A673 (cell line): Measurements from ENCODE around the gene MITF.

Experiments used
- EZH2 ChIP-seq: fragments of 200-600 bp; sonication (generic); IDR thresholded peaks from 2 replicates; pipeline ENCODE4 v1.6.1; 2017; ENCODE audit warnings: borderline replicate concordance, low read depth, mild to moderate bottlenecking, mixed read lengths, antibody characterized with exemption, low read length; ENCODE audit not compliant: poor library complexity, severe bottlenecking
- TF ChIP-seq, protein P1 (sequence below): fragments of 300-800, 200-600 bp; sonication (generic); conservative IDR thresholded peaks from 2 replicates; pipeline ENCODE4 v1.5.1; 2017; ENCODE audit warnings: low read depth, mild to moderate bottlenecking, antibody characterized with exemption, low read length, moderate library complexity, mixed read lengths

- TF ChIP-seq, protein P1, sequence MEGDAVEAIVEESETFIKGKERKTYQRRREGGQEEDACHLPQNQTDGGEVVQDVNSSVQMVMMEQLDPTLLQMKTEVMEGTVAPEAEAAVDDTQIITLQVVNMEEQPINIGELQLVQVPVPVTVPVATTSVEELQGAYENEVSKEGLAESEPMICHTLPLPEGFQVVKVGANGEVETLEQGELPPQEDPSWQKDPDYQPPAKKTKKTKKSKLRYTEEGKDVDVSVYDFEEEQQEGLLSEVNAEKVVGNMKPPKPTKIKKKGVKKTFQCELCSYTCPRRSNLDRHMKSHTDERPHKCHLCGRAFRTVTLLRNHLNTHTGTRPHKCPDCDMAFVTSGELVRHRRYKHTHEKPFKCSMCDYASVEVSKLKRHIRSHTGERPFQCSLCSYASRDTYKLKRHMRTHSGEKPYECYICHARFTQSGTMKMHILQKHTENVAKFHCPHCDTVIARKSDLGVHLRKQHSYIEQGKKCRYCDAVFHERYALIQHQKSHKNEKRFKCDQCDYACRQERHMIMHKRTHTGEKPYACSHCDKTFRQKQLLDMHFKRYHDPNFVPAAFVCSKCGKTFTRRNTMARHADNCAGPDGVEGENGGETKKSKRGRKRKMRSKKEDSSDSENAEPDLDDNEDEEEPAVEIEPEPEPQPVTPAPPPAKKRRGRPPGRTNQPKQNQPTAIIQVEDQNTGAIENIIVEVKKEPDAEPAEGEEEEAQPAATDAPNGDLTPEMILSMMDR, result no peak
- no peak for TF ChIP-seq EZH2
These were observed 195.1 kb downstream of the MITF start for GRCh38 chr3:69934398-69934797.
